OCI-LY1 (cell line): ENCODE measurements around the gene MPZL3.

Source experiments
- H2AFZ ChIP-seq: fragments of 200-600 bp; sonication (generic), shearing (Covaris generic); 2 replicates; pipeline ENCODE4 v1.6.0; 2014; ENCODE audit warnings: antibody characterized with exemption, mild to moderate bottlenecking, low read length
- H3F3A ChIP-seq: fragments of 200-600 bp; sonication (generic), shearing (Covaris generic); 2 replicates; pipeline ENCODE4 v1.6.0; 2014; ENCODE audit warnings: mild to moderate bottlenecking, antibody characterized with exemption, low read length, moderate library complexity; ENCODE audit not compliant: insufficient read depth
- H3K27ac ChIP-seq: fragments of 200-600 bp; sonication (generic); 2 replicates; pipeline ENCODE4 v1.5.1; 2014; ENCODE audit warnings: low read length, mixed run types, mild to moderate bottlenecking, low read depth; ENCODE audit not compliant: poor library complexity, severe bottlenecking
- H3K27me3 ChIP-seq: fragments of 200-600 bp; sonication (generic); 2 replicates; pipeline ENCODE4 v1.6.0; 2014; ENCODE audit warnings: antibody characterized with exemption, mild to moderate bottlenecking, low read length, moderate library complexity; ENCODE audit not compliant: insufficient read depth
- H3K36me3 ChIP-seq: fragments of 200-600 bp; sonication (generic); 2 replicates; pipeline ENCODE4 v1.6.1; 2014; ENCODE audit warnings: mild to moderate bottlenecking, antibody characterized with exemption, low read length, moderate library complexity, mixed read lengths; ENCODE audit not compliant: insufficient read depth
- H3K4me1 ChIP-seq: fragments of 200-600 bp; sonication (generic); 2 replicates; pipeline ENCODE4 v1.5.1; 2014; ENCODE audit warnings: mild to moderate bottlenecking, low read length, moderate library complexity; ENCODE audit not compliant: insufficient read depth, severe bottlenecking
- H3K4me2 ChIP-seq: fragments of 200-600 bp; sonication (generic), shearing (Covaris generic); 2 replicates; pipeline ENCODE4 v1.6.1; 2014; ENCODE audit warnings: low read length
- H3K4me3 ChIP-seq: fragments of 200-600 bp; sonication (generic); 2 replicates; pipeline ENCODE4 v1.5.1; 2014; ENCODE audit warnings: low read length, low read depth, mild to moderate bottlenecking, mixed read lengths; ENCODE audit not compliant: poor library complexity, severe bottlenecking
- H3K79me2 ChIP-seq: fragments of 200-600 bp; shearing (Covaris generic); 2 replicates; pipeline ENCODE4 v1.6.1; 2016; ENCODE audit warnings: mixed run types, low read length, mixed read lengths; ENCODE audit not compliant: insufficient read depth
- H3K9ac ChIP-seq: fragments of 200-600 bp; sonication (generic), shearing (Covaris generic); 2 replicates; pipeline ENCODE4 v1.6.1; 2014; ENCODE audit warnings: mild to moderate bottlenecking, low read length, mixed read lengths
- H3K9me2 ChIP-seq: fragments of 200-600 bp; sonication (generic), shearing (Covaris generic); 2 replicates; pipeline ENCODE4 v1.6.1; 2014; ENCODE audit warnings: low read depth, mild to moderate bottlenecking, low read length, mixed read lengths
- H3K9me3 ChIP-seq: fragments of 200-600 bp; shearing (Covaris generic); 2 replicates; pipeline ENCODE4 v1.6.1; 2014; ENCODE audit warnings: low read length, mixed read lengths
- H4K20me1 ChIP-seq: fragments of 200-600 bp; sonication (generic), shearing (Covaris generic); 2 replicates; pipeline ENCODE4 v1.6.0; 2016; ENCODE audit warnings: mild to moderate bottlenecking, low read length; ENCODE audit not compliant: insufficient read depth
- EZH2 ChIP-seq: fragments of 200-600 bp; sonication (generic), shearing (Covaris generic); IDR thresholded peaks from 2 replicates; pipeline ENCODE4 v1.8.0; 2017; ENCODE audit warnings: borderline replicate concordance, mixed run types, mild to moderate bottlenecking, antibody characterized with exemption, low read length, moderate library complexity, mixed read lengths
- TF ChIP-seq, protein P1 (sequence below): fragments of 200-600 bp; sonication (generic), shearing (Covaris generic); IDR thresholded peaks from 2 replicates; pipeline ENCODE4 v1.5.1; 2017; ENCODE audit warnings: mild to moderate bottlenecking, antibody characterized with exemption, low read length, moderate library complexity, mixed read lengths

Gene MPZL3

DNA sequence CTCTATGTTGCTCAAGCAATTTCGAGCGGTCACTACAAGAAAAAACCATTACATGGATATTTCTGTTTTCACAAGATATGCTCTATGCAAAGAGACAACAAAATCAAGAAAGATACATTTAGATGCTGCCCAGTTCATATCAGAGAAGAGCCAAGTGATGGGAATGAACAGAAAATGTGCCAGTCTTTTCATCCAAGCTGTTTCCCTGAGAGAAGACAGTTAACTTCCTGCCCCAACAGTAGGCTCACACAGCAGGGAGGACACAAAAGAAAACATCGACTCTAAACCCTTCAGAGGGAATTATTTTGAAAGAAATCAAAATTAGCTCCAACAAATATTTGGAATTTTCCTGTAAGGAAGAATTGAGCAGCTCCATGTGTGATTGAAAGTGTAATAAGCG, 39.0 kb downstream of the MPZL3 start:
- Histone ChIP-seq H3K9me2 (no peaks in the 10 kb centered on the region), H3K27me3 (no peaks in the 10 kb centered on the region), H4K20me1 (no peaks in the 10 kb centered on the region), H3K4me1 (peaks cover 47% of the 10 kb centered on the region), H3K9me3 (no peaks in the 10 kb centered on the region), H3K36me3 (peaks cover 3% of the 10 kb centered on the region; the same call in 1 of the 2 replicates), H3F3A (no peaks in the 10 kb centered on the region), H3K27ac (no peak overlapping the region), H3K4me2 (no peak overlapping the region), H3K9ac (no peak overlapping the region), H2AFZ (no peak overlapping the region), H3K79me2 (no peaks in the 10 kb centered on the region), H3K4me3 (no peak overlapping the region)
- TF ChIP-seq EZH2: no peak
- TF ChIP-seq, protein P1, sequence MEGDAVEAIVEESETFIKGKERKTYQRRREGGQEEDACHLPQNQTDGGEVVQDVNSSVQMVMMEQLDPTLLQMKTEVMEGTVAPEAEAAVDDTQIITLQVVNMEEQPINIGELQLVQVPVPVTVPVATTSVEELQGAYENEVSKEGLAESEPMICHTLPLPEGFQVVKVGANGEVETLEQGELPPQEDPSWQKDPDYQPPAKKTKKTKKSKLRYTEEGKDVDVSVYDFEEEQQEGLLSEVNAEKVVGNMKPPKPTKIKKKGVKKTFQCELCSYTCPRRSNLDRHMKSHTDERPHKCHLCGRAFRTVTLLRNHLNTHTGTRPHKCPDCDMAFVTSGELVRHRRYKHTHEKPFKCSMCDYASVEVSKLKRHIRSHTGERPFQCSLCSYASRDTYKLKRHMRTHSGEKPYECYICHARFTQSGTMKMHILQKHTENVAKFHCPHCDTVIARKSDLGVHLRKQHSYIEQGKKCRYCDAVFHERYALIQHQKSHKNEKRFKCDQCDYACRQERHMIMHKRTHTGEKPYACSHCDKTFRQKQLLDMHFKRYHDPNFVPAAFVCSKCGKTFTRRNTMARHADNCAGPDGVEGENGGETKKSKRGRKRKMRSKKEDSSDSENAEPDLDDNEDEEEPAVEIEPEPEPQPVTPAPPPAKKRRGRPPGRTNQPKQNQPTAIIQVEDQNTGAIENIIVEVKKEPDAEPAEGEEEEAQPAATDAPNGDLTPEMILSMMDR: no peak

DNA sequence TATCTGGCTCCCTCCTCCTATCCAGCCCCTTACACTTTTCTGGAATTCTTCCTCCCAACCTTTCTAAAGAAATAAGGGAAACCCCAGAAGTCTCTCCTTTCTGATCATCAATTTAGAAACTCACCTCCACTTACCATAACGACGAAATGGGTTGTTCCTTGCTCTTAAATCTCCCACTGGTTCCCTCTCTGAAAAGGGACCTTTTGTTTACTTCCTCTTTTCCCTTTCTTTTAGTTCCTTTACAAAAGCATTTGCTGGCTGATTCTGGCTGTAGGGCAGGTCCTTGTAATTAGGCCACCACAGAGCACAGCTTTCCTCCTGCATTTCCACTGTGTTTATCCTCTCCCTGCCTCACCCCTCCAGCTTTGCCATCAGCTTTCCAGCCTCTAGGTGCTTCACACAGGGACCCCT, 39.4 kb downstream of the MPZL3 start:
- H3K9me3 ChIP-seq: no peaks in the 10 kb centered on the region
- H3K9me2 ChIP-seq: no peaks in the 10 kb centered on the region
- H3K9ac ChIP-seq: no peak overlapping the region
- TF ChIP-seq, protein P1: no peak
- no peak for TF ChIP-seq EZH2
- no peaks in the 10 kb centered on the region for H4K20me1 ChIP-seq
- peaks cover 45% of the 10 kb centered on the region for H3K4me1 ChIP-seq
- H3K4me3 ChIP-seq: no peak overlapping the region
- H2AFZ ChIP-seq: no peak overlapping the region
- no peaks in the 10 kb centered on the region for H3K79me2 ChIP-seq
- H3K4me2 ChIP-seq: no peak overlapping the region
- H3F3A ChIP-seq: no peaks in the 10 kb centered on the region
- no peak overlapping the region for H3K27ac ChIP-seq
- H3K27me3 ChIP-seq: no peaks in the 10 kb centered on the region
- H3K36me3 ChIP-seq: peaks cover 3% of the 10 kb centered on the region; the same call in 1 of the 2 replicates

DNA sequence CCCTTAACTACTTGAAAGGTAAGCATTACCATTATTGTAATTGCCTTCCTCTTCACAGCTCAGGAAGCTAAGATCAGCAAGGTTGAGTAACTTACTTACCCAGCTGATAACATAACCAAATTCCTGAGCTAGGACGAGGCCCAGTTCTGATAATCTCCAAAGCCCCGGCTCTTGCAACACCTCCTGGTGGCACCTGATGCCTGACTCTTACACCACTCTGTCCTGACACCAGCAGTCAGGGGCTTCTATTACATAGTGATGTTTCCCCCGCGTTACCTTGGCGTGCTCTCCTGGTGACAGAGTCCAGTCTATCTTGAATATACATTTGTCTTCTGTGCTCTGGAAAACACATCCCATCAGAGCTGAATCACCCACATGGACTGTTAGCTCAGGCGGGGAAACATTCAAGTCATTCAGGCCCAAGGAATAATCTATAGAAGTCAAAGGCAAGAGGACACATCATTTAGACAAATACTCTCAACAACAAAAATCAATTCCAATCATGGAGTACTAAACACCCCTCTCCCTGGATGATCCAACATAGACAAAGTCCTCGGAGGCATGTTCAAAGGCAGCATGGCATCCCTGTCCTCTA, 39.9 kb downstream of the MPZL3 start:
- Histone ChIP-seq H3K9me3 (no peaks in the 10 kb centered on the region), H3K9me2 (no peaks in the 10 kb centered on the region), H3K79me2 (no peaks in the 10 kb centered on the region), H3K36me3 (peaks cover 3% of the 10 kb centered on the region; the same call in 1 of the 2 replicates), H4K20me1 (no peaks in the 10 kb centered on the region), H3K4me2 (no peak overlapping the region), H3K27me3 (no peaks in the 10 kb centered on the region), H3K9ac (no peak overlapping the region), H3F3A (no peaks in the 10 kb centered on the region), H3K27ac (no peak overlapping the region), H3K4me3 (no peak overlapping the region), H3K4me1 (peaks cover 40% of the 10 kb centered on the region), H2AFZ (no peak overlapping the region)
- no peak for TF ChIP-seq EZH2
- TF ChIP-seq, protein P1: no peak
